HepG2 (cell line): ENCODE measurements around the gene CABLES2. TPM values are rescaled to one million over a fixed set of nuclear protein-coding genes. Genes with fewer than 3 reads are reported as not detected.

Source experiments
- HNF1A ChIP-seq, 2 experiments: sonication (generic) in 1 of 2; formaldehyde crosslinking in 1 of 2; IDR thresholded peaks; 2 replicates each; pipeline versions ENCODE4 v1.4.0 to v1.6.1; 2016 to 2020; ENCODE audit warnings: borderline replicate concordance in 1 of 2, low read depth in 1 of 2, mild to moderate bottlenecking in 1 of 2, missing genetic modification reagents in 1 of 2
- HNRNPLL ChIP-seq: fragments of 200-400 bp; formaldehyde crosslinking; IDR thresholded peaks from 2 replicates; pipeline ENCODE4 v1.6.1; 2017; ENCODE audit warnings: mild to moderate bottlenecking, low read depth, low read length; ENCODE audit not compliant: poor library complexity, severe bottlenecking
- HOXA5 ChIP-seq: sonication (generic); formaldehyde crosslinking; IDR thresholded peaks from 2 replicates; pipeline ENCODE4 v1.4.0; 2020; ENCODE audit warnings: missing genetic modification reagents
- ISL2 ChIP-seq: sonication (generic); formaldehyde crosslinking; IDR thresholded peaks from 2 replicates; pipeline ENCODE4 v1.5.0; 2020; ENCODE audit warnings: missing genetic modification reagents
- MIER3 ChIP-seq: IDR thresholded peaks from 2 replicates; pipeline ENCODE4 v1.6.1; 2016; ENCODE audit warnings: missing compliant biosample characterization, borderline replicate concordance
- MTA3 ChIP-seq: sonication (generic); formaldehyde crosslinking; IDR thresholded peaks from 2 replicates; pipeline ENCODE4 v1.4.0; 2020; ENCODE audit warnings: missing genetic modification reagents
- ZNF33B ChIP-seq: sonication (generic); formaldehyde crosslinking; IDR thresholded peaks from 2 replicates; pipeline ENCODE4 v1.5.1; 2020; ENCODE audit warnings: mild to moderate bottlenecking, missing genetic modification reagents
- ZNF556 ChIP-seq: sonication (generic); formaldehyde crosslinking; IDR thresholded peaks from 2 replicates; pipeline ENCODE4 v1.4.0; 2020; ENCODE audit warnings: mild to moderate bottlenecking, missing genetic modification reagents, borderline replicate concordance
- ZNF766 ChIP-seq: sonication (generic); formaldehyde crosslinking; IDR thresholded peaks from 2 replicates; pipeline ENCODE4 v1.5.0; 2020; ENCODE audit warnings: missing genetic modification reagents, borderline replicate concordance
- polyA plus RNA-seq, 8 experiments: library from polyadenylated mRNA; depleted of rRNA in 3 of 8; stranded (reverse) in 7 of 8; unstranded in 1 of 8; fragments of >200 nt; fragmentation: Illumina TruSeq in 4 of 8; extraction: Trizol in 4 of 8; gene quantifications; 2 replicates each; pipeline versions ENCODE4 v1.2.1 to v1.2.3, GENCODE V29; 2011 to 2016; ENCODE audit warnings: low read depth in 4 of 8, missing spikeins in 1 of 8, mixed read lengths in 1 of 8; ENCODE audit not compliant: insufficient read depth in 1 of 8
- total RNA-seq, 5 experiments: library from RNA; depleted of rRNA; stranded (reverse); fragments of >200 nt; fragmentation: Illumina TruSeq; extraction: Trizol; gene quantifications; 2 replicates each; pipeline ENCODE4 v1.2.3, GENCODE V29; 2016; ENCODE audit warnings: low read depth in 1 of 5
- TF ChIP-seq, protein P1 (sequence below): sonication (generic); formaldehyde crosslinking; IDR thresholded peaks from 2 replicates; pipeline ENCODE4 v1.5.1; 2020; ENCODE audit warnings: mild to moderate bottlenecking, missing genetic modification reagents, moderate library complexity
- TF ChIP-seq, protein P2 (sequence below): sonication (generic); formaldehyde crosslinking; IDR thresholded peaks from 2 replicates; pipeline ENCODE4 v1.5.0; 2020; ENCODE audit warnings: mild to moderate bottlenecking, missing genetic modification reagents

CABLES2 gene
- total and polyA plus RNA-seq, 2 of the 13 experiments (the other 11 are each of a cell fraction or from before 2014, with no cell fraction given): 5.2 to 9.7 TPM

DNA sequence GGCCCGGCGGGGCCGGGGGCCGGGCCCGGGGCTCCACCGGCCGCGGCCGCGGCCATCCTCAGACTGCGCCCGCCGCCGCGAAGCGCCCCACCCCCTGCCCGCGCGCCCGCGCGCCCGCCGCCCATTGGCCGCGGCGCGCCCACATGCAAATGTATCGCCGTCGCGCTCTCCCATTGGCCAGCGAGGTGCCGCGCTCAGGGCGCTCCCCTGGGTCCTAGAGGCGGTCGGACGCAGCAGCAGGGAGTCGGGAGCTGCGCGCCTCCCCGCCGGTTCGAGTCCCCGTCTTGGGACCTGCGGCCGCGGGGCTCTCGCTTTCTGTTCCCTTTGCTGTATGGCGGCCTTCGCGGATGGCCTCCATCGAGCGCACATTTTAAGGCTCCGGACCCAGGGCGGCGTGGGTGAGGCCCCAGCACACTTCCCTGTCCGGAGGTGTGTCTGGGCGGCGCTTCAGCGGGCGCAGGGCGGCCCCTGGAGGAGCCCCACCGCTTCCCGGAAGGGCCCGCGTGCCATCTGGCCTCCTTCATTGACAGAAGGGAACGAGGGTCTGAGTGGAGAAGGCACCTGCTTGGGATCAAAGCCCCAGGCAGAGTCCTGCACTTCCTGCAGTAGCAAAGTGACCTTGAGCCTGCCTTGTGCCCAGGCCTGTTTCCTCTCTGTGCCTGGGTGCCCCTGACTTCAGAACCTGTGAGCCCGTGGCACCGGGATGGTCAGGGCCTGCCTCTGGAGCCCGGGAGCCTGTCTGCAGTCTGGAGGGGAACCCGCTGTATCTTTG is at the start of gene CABLES2 (continued):
- TF ChIP-seq, protein P1, sequence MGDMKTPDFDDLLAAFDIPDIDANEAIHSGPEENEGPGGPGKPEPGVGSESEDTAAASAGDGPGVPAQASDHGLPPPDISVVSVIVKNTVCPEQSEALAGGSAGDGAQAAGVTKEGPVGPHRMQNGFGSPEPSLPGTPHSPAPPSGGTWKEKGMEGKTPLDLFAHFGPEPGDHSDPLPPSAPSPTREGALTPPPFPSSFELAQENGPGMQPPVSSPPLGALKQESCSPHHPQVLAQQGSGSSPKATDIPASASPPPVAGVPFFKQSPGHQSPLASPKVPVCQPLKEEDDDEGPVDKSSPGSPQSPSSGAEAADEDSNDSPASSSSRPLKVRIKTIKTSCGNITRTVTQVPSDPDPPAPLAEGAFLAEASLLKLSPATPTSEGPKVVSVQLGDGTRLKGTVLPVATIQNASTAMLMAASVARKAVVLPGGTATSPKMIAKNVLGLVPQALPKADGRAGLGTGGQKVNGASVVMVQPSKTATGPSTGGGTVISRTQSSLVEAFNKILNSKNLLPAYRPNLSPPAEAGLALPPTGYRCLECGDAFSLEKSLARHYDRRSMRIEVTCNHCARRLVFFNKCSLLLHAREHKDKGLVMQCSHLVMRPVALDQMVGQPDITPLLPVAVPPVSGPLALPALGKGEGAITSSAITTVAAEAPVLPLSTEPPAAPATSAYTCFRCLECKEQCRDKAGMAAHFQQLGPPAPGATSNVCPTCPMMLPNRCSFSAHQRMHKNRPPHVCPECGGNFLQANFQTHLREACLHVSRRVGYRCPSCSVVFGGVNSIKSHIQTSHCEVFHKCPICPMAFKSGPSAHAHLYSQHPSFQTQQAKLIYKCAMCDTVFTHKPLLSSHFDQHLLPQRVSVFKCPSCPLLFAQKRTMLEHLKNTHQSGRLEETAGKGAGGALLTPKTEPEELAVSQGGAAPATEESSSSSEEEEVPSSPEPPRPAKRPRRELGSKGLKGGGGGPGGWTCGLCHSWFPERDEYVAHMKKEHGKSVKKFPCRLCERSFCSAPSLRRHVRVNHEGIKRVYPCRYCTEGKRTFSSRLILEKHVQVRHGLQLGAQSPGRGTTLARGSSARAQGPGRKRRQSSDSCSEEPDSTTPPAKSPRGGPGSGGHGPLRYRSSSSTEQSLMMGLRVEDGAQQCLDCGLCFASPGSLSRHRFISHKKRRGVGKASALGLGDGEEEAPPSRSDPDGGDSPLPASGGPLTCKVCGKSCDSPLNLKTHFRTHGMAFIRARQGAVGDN: peak; percentile 91
- TF ChIP-seq, protein P2, sequence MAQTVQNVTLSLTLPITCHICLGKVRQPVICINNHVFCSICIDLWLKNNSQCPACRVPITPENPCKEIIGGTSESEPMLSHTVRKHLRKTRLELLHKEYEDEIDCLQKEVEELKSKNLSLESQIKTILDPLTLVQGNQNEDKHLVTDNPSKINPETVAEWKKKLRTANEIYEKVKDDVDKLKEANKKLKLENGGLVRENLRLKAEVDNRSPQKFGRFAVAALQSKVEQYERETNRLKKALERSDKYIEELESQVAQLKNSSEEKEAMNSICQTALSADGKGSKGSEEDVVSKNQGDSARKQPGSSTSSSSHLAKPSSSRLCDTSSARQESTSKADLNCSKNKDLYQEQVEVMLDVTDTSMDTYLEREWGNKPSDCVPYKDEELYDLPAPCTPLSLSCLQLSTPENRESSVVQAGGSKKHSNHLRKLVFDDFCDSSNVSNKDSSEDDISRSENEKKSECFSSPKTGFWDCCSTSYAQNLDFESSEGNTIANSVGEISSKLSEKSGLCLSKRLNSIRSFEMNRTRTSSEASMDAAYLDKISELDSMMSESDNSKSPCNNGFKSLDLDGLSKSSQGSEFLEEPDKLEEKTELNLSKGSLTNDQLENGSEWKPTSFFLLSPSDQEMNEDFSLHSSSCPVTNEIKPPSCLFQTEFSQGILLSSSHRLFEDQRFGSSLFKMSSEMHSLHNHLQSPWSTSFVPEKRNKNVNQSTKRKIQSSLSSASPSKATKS: no peak
- TF ChIP-seq ISL2 (peak; percentile 89), MIER3 (peak; percentile 81; the same call in 1 of the 2 replicates), HNF1A (IDR thresholded peaks at IDR 0.05; ENCODE audit: low read depth) (no peak), HNF1A (CRISPR knock-in tag; IDR thresholded peaks at IDR 0.05; ENCODE audit: borderline replicate concordance) (peak; percentile 80; the same call in 1 of the 2 replicates), MTA3 (CRISPR knock-in tag) (no peak), ZNF556 (CRISPR knock-in tag) (peak; percentile 94), HNRNPLL (no peak), HOXA5 (CRISPR knock-in tag) (peak; percentile 95), ZNF766 (CRISPR knock-in tag) (peak; percentile 94), ZNF33B (CRISPR knock-in tag) (no peak; the same call in 1 of the 2 replicates)
